OCI-LY7 (cell line): Measurements from ENCODE around the gene NMT1. TPM values are rescaled to one million over a fixed set of nuclear protein-coding genes. Genes with fewer than 3 reads are reported as not detected.

Experiments
- BruUV-seq: library from RNA; stranded (reverse); fragments of 400-500 nt; replicated peaks from 2 replicates; lab custom pipeline; 2021; lab: Mats Ljungman, UMichigan
- CTCF ChIA-PET: fragments of 300-600 bp; sonication (Branson Sonifier 250); formaldehyde crosslinking; loops from one replicate; lab custom pipeline; 2022; ENCODE audit warnings: antibody characterized with exemption; ENCODE audit not compliant: unreplicated experiment; lab: Charles Lee
- POLR2A ChIA-PET: fragments of 300-600 bp; sonication (Branson Sonifier 250); formaldehyde crosslinking; loops from one replicate; lab custom pipeline; 2022; ENCODE audit warnings: antibody characterized with exemption; lab: Charles Lee
- DNase-seq: peaks from one replicate; pipeline ENCODE4 v3.0.0-alpha.2; 2015; ENCODE audit warnings: low spot score
- H2AFZ ChIP-seq: fragments of 200-600 bp; sonication (generic), shearing (Covaris generic); 2 replicates; pipeline ENCODE4 v1.6.1; 2014; ENCODE audit warnings: mild to moderate bottlenecking, antibody characterized with exemption, low read length, moderate library complexity
- H3K27ac ChIP-seq: fragments of 200-600 bp; sonication (generic); 2 replicates; pipeline ENCODE4 v1.5.1; 2014; ENCODE audit warnings: mixed run types, low read depth, mild to moderate bottlenecking, moderate library complexity, low read length, inconsistent platforms; ENCODE audit not compliant: poor library complexity, severe bottlenecking
- H3K36me3 ChIP-seq: fragments of 200-600 bp; sonication (generic); 2 replicates; pipeline ENCODE4 v1.6.1; 2014; ENCODE audit warnings: mild to moderate bottlenecking, antibody characterized with exemption, low read length, moderate library complexity, mixed read lengths; ENCODE audit not compliant: insufficient read depth
- H3K4me1 ChIP-seq: fragments of 200-600 bp; sonication (generic); 2 replicates; pipeline ENCODE4 v1.5.1; 2014; ENCODE audit warnings: mild to moderate bottlenecking, low read length; ENCODE audit not compliant: insufficient read depth, poor library complexity, severe bottlenecking
- H3K4me2 ChIP-seq: fragments of 200-600 bp; sonication (generic); 2 replicates; pipeline ENCODE4 v1.6.1; 2014; ENCODE audit warnings: mild to moderate bottlenecking, low read length
- H3K4me3 ChIP-seq: fragments of 200-600 bp; sonication (generic); 2 replicates; pipeline ENCODE4 v1.5.1; 2014; ENCODE audit warnings: mild to moderate bottlenecking, low read depth, low read length; ENCODE audit not compliant: poor library complexity, severe bottlenecking
- H3K79me2 ChIP-seq: fragments of 200-600 bp; sonication (generic); 2 replicates; pipeline ENCODE4 v1.6.1; 2016; ENCODE audit warnings: low read depth, mild to moderate bottlenecking, low read length, moderate library complexity, mixed read lengths; ENCODE audit not compliant: insufficient read depth
- H3K9me2 ChIP-seq: fragments of 200-600 bp; sonication (generic); 2 replicates; pipeline ENCODE4 v1.6.1; 2016; ENCODE audit warnings: mild to moderate bottlenecking, low read length, mixed read lengths; ENCODE audit not compliant: insufficient read depth
- H3K9me3 ChIP-seq: fragments of 200-600 bp; sonication (generic); 2 replicates; pipeline ENCODE4 v1.6.1; 2014; ENCODE audit warnings: mild to moderate bottlenecking, mixed run types, low read length, mixed read lengths
- H4K20me1 ChIP-seq: fragments of 200-600 bp; sonication (generic); 2 replicates; pipeline ENCODE4 v1.6.1; 2014; ENCODE audit warnings: mild to moderate bottlenecking, antibody characterized with exemption, low read length, moderate library complexity, mixed read lengths; ENCODE audit not compliant: insufficient read depth
- EZH2phosphoT487 ChIP-seq: fragments of 200-600 bp; sonication (generic); IDR thresholded peaks from 2 replicates; pipeline ENCODE4 v1.6.1; 2018; ENCODE audit warnings: low read depth, borderline replicate concordance, mild to moderate bottlenecking, mixed run types, antibody characterized with exemption, low read length, moderate library complexity, mixed read lengths
- intact Hi-C: fragments of 100-400 bp; cut with micrococcal nuclease; formaldehyde crosslinking; loops from one replicate; pipeline ENCODE4 v1.10.0; 2022; ENCODE audit not compliant: unreplicated experiment
- total RNA-seq, 2 experiments: library from RNA; depleted of rRNA in 1 of 2; stranded (reverse); fragments of >200 nt in 1 of 2; shearing (Covaris generic) in 1 of 2; gene quantifications; 2 replicates each; pipeline ENCODE4 v1.2.3, GENCODE V29; 2014 to 2022
- TF ChIP-seq, protein P1 (sequence below): fragments of 200-600 bp; sonication (generic); conservative IDR thresholded peaks from 2 replicates; pipeline ENCODE4 v1.5.1; 2014; ENCODE audit warnings: mild to moderate bottlenecking, antibody characterized with exemption, low read length, moderate library complexity, mixed read lengths

The NMT1 gene
- total RNA-seq, 2 experiments from 2014 or later: 82.3 to 134 TPM

DNA sequence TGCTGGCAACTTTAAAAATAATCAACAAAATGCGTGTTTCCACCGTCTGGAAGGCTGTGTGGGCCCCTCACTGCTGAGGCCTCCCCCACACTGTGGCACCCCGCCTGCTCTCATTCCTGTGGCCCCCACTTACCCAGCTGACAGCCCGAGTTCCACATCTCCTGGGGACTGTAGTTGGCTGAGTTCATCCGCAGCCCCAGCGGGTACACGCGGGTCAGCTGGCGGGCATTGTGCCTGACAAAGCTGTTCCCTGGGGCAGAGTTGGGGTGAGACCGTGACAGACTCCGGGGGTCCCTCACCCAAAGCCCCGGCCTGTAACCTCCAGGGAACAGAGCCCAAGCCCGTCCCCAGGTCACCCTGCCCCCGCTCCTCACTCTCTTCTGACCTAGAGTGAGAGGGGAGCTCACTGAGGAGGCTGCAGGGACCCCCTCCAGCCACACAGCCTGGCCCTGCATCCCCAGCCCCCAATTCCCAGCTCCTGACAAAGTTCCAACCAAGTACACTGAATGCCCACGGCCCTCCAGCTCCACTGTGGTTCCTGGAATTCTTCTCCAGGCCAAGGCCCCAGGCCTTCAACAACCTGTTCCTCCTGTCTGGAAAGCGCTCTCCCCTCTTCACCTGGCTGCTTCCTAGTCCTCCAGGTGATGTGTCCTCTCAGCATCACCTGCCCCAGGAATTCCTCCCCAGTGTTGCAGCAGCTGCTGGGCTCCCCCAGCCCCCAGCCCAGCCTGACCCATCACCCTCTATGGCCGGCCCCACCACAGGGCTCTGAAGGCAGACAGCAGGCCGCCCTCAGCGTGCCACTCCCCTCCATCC is 53.2 kb downstream of the NMT1 start:
- Histone ChIP-seq H3K9me3 (no peaks in the 10 kb centered on the region), H3K4me2 (no peak overlapping the region), H4K20me1 (no peaks in the 10 kb centered on the region), H2AFZ (no peak overlapping the region), H3K79me2 (no peaks in the 10 kb centered on the region), H3K4me3 (no peak overlapping the region), H3K9me2 (no peaks in the 10 kb centered on the region), H3K4me1 (peaks cover 13% of the 10 kb centered on the region), H3K27ac (no peak overlapping the region), H3K36me3 (peaks cover 1% of the 10 kb centered on the region; the same call in 1 of the 2 replicates)
- intact Hi-C loops: no loop called here
- CTCF ChIA-PET: no interaction called here
- TF ChIP-seq, protein P1, sequence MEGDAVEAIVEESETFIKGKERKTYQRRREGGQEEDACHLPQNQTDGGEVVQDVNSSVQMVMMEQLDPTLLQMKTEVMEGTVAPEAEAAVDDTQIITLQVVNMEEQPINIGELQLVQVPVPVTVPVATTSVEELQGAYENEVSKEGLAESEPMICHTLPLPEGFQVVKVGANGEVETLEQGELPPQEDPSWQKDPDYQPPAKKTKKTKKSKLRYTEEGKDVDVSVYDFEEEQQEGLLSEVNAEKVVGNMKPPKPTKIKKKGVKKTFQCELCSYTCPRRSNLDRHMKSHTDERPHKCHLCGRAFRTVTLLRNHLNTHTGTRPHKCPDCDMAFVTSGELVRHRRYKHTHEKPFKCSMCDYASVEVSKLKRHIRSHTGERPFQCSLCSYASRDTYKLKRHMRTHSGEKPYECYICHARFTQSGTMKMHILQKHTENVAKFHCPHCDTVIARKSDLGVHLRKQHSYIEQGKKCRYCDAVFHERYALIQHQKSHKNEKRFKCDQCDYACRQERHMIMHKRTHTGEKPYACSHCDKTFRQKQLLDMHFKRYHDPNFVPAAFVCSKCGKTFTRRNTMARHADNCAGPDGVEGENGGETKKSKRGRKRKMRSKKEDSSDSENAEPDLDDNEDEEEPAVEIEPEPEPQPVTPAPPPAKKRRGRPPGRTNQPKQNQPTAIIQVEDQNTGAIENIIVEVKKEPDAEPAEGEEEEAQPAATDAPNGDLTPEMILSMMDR: no peak
- TF ChIP-seq EZH2phosphoT487: no peak
- no peak for DNase-seq
- no TSS peak for BruUV-seq
- POLR2A ChIA-PET: no interaction called here

DNA sequence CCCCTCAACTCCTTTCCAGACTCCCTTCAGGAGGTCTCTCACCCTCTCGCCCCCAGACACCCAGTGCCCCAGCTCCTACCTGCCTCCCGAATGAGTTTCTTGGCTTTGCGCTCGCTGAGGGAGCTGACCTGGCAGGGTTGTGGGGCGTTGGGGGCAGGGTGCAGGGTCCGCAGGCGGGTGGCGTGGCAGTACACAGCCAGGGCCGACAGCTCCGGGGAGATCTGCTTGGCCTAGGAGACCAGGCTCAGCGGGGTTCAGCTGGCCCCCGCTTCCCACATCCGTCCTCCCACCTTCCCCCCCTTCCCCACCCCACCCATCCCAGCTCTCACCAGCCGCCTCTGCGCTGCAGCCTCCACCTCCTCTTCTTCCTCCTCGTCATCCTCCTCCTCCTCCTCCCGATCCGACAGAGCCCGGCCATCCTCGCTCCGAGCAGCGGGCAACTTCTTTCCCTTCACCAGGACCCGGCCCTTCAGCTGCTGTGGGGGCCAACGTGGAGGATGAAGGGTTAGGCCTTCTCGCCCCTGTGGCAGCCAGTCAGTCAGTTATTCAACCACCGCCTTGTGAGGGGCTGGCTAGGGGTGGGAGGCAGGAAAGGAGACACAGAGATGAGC is 54.0 kb downstream of the NMT1 start:
- no TSS peak for BruUV-seq
- Histone ChIP-seq H3K4me2 (no peak overlapping the region), H3K36me3 (no peaks in the 10 kb centered on the region), H4K20me1 (no peaks in the 10 kb centered on the region), H2AFZ (no peak overlapping the region), H3K9me2 (no peaks in the 10 kb centered on the region), H3K4me3 (no peak overlapping the region), H3K9me3 (no peaks in the 10 kb centered on the region), H3K27ac (no peak overlapping the region), H3K79me2 (no peaks in the 10 kb centered on the region), H3K4me1 (peaks cover 13% of the 10 kb centered on the region)
- no peak for DNase-seq
- POLR2A ChIA-PET: no interaction called here
- CTCF ChIA-PET: no interaction called here
- TF ChIP-seq EZH2phosphoT487: no peak
- TF ChIP-seq, protein P1: no peak
- intact Hi-C loops: no loop called here

DNA sequence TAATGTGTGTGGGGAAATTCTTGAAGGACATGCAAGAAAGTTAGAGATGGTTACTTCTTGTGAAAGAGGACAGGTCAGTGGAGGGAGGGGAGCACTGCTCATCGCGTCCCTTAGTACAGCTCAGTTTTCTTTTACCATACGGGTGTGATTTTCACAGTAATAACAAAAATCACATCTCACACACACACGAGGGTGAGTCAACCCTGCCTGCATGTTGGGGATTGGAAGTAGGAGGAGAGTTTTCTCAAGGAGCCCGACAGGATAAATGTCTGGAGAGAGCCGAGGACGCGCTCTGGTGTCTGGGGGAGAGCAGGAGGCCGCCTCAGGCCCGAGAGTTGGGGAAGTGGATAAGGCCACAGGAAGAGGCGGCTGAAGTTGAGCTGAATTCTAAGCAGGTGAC is 54.8 kb downstream of the NMT1 start:
- POLR2A ChIA-PET: no interaction called here
- no TSS peak for BruUV-seq
- no peak for DNase-seq

More for the DNA sequence above, 54.8 kb downstream of the NMT1 start:
- TF ChIP-seq EZH2phosphoT487: no peak
- TF ChIP-seq, protein P1: no peak
- Histone ChIP-seq H3K27ac (no peak overlapping the region), H3K79me2 (no peaks in the 10 kb centered on the region), H3K4me3 (no peak overlapping the region), H3K4me1 (peaks cover 13% of the 10 kb centered on the region), H3K4me2 (no peak overlapping the region), H3K9me3 (no peaks in the 10 kb centered on the region), H2AFZ (no peak overlapping the region), H4K20me1 (no peaks in the 10 kb centered on the region), H3K9me2 (no peaks in the 10 kb centered on the region), H3K36me3 (no peaks in the 10 kb centered on the region)
- CTCF ChIA-PET: no interaction called here
- intact Hi-C loops: no loop called here
